HG02870 (cell line): Measurements from ENCODE around the gene CSMD2.
"Not testable (repeated sequence)": the region's sequence is repeated elsewhere in the genome, so short reads cannot be mapped to it uniquely, and the experiment has no call there.

Source experiments
- ATAC-seq: cut with Tn5 transposase; IDR thresholded peaks from one replicate; pipeline ENCODE4 v1.9.1; 2021; ENCODE audit warnings: mild to moderate bottlenecking, moderate library complexity; ENCODE audit not compliant: unreplicated experiment

The CSMD2 gene

DNA sequence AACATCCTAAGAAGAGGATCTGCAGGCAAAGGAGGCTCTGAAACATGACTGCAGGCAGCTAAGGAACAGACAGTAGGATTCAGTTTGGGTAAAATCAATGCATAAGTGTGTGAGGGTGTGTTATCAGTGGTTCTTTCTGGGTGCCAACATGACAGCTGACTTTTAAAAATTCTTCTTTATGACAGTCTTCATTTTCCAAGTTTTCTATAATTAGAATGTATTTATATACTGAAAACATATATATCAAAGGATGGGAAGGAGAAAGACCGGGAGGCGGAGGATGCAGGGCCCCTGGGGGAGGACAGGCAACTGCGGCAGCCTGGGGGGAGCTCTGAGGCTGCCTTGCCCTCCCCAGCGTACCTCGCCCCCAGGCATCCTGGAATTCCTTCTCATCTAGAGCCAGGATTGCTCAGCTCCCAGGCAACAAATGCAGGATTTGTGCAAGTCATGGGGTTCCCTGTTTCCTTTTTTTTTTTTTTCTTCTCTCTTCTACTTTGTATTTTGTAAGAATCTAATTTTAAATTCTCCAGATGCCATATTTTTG lies 104.8 kb downstream of the CSMD2 start:
- no peak for ATAC-seq

DNA sequence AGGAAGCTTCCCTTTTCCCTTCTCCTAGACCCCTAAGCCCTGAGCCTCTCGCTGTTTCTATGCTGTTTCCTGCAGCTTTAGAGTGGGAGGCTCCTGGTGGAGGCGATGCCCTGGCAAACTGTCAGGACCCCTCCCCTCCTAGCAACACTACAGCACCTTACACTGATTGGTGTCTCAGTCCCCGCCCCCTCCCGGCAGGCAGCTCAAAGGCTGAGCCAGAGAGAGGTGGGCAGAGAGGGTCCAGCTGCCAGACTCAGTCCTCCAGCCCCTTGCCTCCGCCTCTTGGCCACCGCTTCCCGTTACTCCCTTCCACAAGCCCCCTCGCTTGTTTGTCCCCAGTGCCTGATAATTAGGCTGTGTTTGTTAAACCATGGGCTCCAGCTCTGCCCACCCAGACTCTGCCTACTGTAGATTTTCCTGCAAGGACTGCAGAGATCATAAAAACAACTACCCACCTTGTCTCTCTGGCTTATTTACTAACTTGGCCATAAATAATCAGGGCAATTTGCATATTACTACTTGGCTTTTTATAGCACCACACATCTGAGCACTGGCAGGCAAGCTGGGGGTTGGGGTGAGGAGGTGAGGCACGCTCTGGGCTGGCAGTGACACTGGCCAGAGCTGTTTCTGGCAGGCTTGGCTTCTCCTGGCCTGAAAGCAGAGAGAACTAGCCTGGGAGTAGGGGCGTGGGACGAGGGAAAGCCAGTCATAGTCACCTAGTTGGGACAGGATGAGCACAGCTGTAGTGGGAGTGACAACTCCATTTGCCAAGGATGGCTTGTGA lies 107.5 kb downstream of the CSMD2 start:
- no peak for ATAC-seq

DNA sequence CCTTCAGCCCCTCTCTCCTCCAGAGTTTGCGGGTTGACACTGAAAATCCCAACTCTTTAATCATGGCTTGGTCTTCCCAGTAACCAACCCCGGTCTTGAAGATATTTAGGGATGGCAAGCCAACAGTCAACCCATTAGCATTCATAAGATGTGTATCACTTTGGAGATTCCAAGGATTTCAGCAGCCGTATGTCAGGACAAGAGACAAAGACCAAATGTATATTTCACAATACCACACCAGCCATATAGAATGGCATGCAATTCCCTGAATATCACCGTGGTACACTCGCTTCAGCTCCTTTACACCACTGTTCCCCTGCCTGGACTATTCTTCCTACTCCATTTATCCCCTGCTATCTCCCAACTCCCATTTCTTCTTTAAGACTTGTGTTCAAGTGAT lies 109.2 kb downstream of the CSMD2 start:
- ATAC-seq, result no peak

GRCh38 chr1:34054920-34055319 lies 110.1 kb downstream of the CSMD2 start:
- ATAC-seq, result no peak

DNA sequence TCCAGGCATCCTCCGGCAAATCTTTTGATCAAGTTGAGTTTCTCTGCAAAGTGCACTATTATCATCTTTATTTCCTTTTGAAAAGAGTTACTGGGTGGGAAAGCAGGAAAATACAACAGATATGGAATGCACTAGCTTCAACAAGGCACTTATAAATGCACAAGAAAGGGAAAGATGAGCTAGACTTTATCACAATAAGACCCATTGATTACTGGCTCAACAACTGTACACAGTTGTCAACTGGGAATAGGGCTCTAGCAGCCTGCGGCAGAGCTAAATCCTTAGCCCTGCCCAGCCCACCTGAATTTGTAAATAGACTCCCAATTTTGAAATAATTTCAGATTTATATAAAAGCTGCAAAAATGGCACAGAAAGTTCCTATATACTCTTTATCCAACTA lies 111.4 kb downstream of the CSMD2 start:
- ATAC-seq, result no peak

DNA sequence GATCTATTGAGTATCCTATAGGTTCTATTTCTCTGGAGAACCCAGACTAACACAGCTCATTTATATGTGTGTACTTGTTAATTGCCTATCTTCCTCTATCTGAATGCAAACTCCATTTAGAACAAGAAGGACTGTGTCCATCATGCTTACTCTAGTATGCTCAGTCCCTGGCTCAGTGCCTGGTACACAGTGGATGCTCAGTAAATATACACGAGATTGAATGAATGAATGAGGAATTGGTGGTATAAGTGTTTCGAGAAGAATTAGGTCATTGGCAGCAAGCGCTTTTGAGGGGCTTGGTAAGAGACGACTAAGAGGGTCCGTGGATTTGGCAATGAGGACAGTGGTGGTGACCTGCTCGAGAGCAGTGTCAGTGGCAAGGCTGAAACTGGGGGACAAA lies 112.5 kb downstream of the CSMD2 start:
- no peak for ATAC-seq

DNA sequence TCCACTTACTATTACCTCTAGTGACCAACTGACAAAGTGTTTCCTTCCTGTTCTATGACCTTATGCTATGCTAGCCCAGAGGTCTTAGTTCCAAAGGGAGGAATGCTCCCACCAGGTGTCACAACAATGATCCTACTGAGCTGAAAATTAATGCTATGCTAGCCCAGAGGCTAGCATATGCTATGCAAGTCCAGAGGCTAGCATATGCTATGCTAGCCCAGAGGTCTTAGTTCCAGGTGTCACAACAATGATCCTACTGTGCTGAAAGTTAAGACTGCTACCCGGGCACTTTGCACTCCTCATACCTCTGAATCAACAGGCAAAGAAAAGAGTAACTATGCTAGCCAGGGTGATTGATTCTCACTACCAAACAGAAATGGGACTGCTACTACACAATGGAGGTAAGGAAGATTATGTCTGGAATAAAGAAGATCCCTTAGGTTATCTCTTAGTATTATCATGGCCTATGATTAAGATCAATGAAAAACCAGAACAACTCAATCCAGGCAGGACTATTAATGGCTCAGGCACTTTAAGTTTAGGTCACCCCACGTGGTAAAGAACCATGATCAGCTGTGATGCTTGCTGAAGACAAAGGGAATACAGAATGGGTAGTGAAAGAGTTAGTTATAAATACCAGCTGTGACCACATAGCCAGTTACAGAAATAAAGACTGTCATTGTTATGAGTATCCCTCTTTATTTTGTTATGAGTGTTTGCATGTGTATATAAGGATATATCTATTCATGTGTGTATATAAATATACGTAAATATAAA lies 114.1 kb downstream of the CSMD2 start:
- no peak for ATAC-seq

- ATAC-seq, result no peak
Observed at GRCh38 chr1:34049994-34050393, 115.0 kb downstream of the CSMD2 start.

DNA sequence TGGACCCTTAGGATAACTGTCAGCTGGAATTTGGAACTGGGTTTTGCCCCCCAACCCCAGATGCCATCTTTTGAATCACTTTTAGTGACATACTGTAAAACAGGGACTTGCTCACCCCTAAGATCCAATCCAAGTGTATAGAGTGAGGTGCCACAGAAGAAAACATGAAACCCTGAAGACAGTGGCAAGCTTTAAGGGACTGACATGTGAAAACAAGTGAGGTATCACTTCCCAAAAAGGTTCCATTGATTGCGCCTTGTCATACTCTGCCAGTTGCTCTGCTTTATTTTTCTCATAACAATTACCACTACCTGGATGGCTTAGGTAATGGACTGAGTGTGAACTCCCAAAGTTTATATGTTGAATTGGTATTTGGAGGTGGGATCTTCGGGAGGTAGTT lies 115.6 kb downstream of the CSMD2 start:
- no peak for ATAC-seq

- no peak for ATAC-seq
Observed at GRCh38 chr1:34037856-34038255, 127.2 kb downstream of the CSMD2 start.

GRCh38 chr1:34037109-34037508 lies 127.9 kb downstream of the CSMD2 start:
- no peak for ATAC-seq

GRCh38 chr1:34034036-34034435 lies 131.0 kb downstream of the CSMD2 start:
- ATAC-seq, result no peak

DNA sequence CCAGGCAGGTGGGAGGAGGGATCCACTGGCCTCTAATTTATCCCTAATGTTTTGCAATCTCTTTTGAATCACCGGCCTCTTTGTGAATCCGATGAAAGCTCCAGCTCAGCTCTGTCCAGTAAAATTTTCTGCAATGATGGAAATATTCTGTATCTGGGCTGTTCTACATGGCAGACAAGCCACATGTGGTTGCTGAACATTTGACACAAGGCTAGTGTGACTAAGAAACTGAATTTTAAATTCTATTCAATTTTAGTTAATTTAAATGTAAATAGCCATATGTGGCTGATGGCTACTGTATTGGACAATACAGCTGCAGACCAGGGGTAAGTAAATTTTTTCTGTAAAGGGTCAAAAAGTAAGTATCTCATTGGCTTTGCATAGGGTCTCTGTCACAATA lies 135.1 kb downstream of the CSMD2 start:
- ATAC-seq, result no peak

DNA sequence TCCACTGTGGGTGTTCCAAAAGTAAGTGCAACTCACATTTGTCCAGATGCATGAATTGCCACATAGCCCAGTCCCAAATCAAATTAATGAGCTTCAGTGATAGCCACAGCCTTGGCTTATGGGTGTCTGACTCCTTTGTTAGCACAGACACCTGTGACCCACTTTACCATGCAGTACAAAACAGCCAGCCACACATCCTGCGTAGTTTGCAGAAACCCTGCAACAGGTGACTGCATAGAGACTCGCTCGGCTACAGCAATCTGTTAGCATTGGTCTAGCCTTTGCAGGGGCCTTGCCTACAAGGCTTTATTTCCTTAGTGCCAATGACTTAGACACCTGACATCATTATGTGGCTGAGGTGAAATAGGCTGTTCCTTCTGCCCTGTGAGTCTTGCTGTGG lies 135.5 kb downstream of the CSMD2 start:
- no peak for ATAC-seq

DNA sequence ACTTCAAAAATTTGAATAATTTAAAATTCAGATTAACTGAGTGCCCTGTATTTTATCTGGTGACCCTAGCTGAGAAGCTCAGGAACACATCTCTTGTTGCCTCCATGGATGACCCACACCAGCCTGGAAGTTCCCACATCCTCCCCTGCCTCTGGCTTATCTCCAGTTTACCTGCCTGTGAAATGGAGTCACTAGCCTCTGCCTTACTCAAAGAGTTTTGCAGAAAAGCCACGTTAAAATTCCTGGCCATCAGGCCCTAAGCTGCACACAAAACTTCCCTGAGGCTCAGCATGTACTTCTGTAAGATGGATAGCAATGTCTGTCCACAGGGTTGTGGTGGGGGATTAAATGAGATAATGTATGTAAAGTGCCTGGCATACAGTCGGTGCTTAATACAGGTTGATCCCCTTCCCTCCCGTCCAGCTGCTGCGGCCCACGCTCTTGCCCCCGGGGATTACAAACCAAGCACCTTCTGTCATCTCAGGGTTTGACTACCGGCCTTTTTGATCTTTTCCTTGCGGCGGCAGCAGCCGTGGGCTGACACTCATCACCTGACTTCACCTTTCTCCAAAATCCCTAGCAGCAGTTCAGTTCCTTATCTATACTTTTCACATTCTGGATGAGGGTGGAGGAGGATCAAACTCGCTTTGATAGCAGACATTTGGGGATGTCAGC lies 136.5 kb downstream of the CSMD2 start:
- no peak for ATAC-seq

DNA sequence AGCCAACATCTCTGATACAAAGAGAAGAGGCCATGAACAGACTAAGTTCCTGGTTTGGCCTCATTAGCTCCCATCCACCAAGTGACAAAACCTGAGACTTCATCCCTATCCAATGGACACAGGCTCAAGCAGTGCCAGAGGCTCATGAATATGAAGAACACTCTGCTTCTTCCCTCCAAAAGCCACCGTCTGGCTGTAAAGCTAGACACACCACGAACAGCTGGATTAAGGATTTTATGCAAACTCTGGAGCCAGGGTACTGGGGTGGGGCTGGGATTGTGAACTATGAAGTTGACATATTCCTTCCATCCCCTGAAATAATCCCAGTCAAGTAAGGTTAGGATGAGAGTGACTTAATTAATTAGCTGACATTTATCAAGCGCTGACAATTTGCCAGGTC lies 139.4 kb downstream of the CSMD2 start:
- no peak for ATAC-seq

GRCh38 chr1:34024485-34024884 lies 140.5 kb downstream of the CSMD2 start:
- ATAC-seq, result no peak

DNA sequence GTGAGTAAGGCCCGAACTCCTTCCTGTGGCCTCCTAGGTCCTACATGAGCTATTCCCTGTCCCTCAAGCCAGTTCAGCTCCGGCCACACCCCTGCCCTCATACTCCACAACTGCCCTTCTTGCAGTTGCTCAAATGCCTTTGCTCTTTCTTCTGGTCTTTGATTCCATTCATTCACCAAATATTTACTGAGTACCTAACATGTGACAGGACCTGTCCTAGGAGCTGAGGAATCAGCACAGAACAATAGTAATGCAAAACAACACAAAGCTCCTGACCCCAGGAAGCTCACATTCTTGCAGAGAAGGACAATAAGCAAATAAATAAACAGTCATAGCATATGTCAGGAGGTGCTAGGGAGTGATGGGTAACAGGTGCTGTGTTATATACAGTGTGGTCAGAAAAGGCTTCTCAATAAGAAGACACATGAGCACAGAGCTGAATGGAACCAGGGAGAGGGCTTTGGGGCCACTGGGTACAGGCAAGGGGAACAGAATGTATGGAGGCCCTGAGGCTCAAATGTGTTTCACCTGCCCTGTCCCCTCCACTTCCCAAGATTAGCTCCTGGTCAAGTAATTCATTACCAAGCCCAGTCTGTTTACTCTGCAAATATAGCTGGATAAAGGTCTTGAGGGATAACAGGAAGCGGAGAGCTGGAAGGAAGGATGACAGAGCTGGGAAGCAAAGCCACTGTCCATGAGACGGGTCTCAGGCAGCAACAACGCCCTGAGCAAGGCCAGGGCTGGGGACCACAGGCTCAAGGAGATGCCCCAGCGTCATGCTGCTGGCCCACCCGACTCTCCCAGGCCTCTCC lies 145.1 kb downstream of the CSMD2 start:
- no peak for ATAC-seq

DNA sequence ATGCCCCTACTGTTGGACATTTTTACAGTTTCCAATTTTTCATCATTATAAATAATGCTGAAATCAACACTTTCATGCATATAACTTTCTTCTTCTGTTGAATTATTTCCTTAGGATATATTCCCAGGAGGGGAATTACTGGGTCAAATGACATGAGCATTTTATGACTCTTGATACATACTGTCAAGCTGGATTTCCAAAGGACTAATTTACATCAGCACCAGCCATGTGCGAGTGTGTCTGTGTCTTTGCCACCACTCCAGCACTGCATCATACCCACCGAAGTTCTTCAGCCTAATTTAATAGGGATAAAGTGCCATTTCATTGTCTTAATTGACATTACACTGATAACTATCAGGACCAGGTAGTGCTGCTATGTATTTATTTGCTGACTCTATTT lies 146.7 kb downstream of the CSMD2 start:
- no peak for ATAC-seq

- ATAC-seq, result not testable (repeated sequence)
Observed at GRCh38 chr1:34016281-34016680, 148.7 kb downstream of the CSMD2 start.
